ENCODE data around the gene PALLD. TPM values are rescaled to one million over a fixed set of nuclear protein-coding genes. Genes with fewer than 3 reads are reported as not detected.

The PALLD gene
- total RNA-seq, 1 donor from 2014 or later = 16.4 TPM

- Mint-ChIP-seq H3K27me3 (ENCODE audit: unreplicated experiment) (no peaks in the 10 kb centered on the region), H3K9me3 (ENCODE audit: unreplicated experiment) (no peaks in the 10 kb centered on the region), H3K27ac (ENCODE audit: unreplicated experiment) (no peak overlapping the region), H3K4me3 (ENCODE audit: unreplicated experiment) (no peak overlapping the region), H3K4me1 (ENCODE audit: unreplicated experiment) (no peaks in the 10 kb centered on the region), H3K36me3 (ENCODE audit: low read depth, unreplicated experiment) (no peaks in the 10 kb centered on the region)
- DNase-seq (ENCODE audit: low spot score) = no peak
- no peak for TF ChIP-seq CTCF (IDR thresholded peaks at IDR 0.05; ENCODE audit: unreplicated experiment)
Observed at GRCh38 chr4:168755598-168756477, 259.0 kb downstream of the PALLD start.

GRCh38 chr4:168757500-168757899 lies 260.6 kb downstream of the PALLD start:
- TF ChIP-seq CTCF (IDR thresholded peaks at IDR 0.05; ENCODE audit: unreplicated experiment) = no peak
- H3K4me3 Mint-ChIP-seq (ENCODE audit: unreplicated experiment) = no peak overlapping the region
- H3K27me3 Mint-ChIP-seq (ENCODE audit: unreplicated experiment) = no peaks in the 10 kb centered on the region
- no peak overlapping the region for H3K27ac Mint-ChIP-seq (ENCODE audit: unreplicated experiment)
- H3K9me3 Mint-ChIP-seq (ENCODE audit: unreplicated experiment) = no peaks in the 10 kb centered on the region
- no peaks in the 10 kb centered on the region for H3K4me1 Mint-ChIP-seq (ENCODE audit: unreplicated experiment)
- no peaks in the 10 kb centered on the region for H3K36me3 Mint-ChIP-seq (ENCODE audit: low read depth, unreplicated experiment)
- DNase-seq (ENCODE audit: low spot score) = no peak

- Mint-ChIP-seq H3K4me1 (ENCODE audit: unreplicated experiment) (no peaks in the 10 kb centered on the region), H3K36me3 (ENCODE audit: low read depth, unreplicated experiment) (no peaks in the 10 kb centered on the region), H3K27me3 (ENCODE audit: unreplicated experiment) (no peaks in the 10 kb centered on the region), H3K9me3 (ENCODE audit: unreplicated experiment) (no peaks in the 10 kb centered on the region), H3K27ac (ENCODE audit: unreplicated experiment) (no peak overlapping the region), H3K4me3 (ENCODE audit: unreplicated experiment) (no peak overlapping the region)
- DNase-seq (ENCODE audit: low spot score) = no peak
- no peak for TF ChIP-seq CTCF (IDR thresholded peaks at IDR 0.05; ENCODE audit: unreplicated experiment)
Observed at GRCh38 chr4:168758351-168758876, 261.6 kb downstream of the PALLD start.

GRCh38 chr4:168759321-168759720 lies 262.5 kb downstream of the PALLD start:
- Mint-ChIP-seq H3K4me3 (ENCODE audit: unreplicated experiment) (no peak overlapping the region), H3K9me3 (ENCODE audit: unreplicated experiment) (no peaks in the 10 kb centered on the region), H3K4me1 (ENCODE audit: unreplicated experiment) (no peaks in the 10 kb centered on the region), H3K27me3 (ENCODE audit: unreplicated experiment) (no peaks in the 10 kb centered on the region), H3K36me3 (ENCODE audit: low read depth, unreplicated experiment) (no peaks in the 10 kb centered on the region), H3K27ac (ENCODE audit: unreplicated experiment) (no peak overlapping the region)
- no peak for TF ChIP-seq CTCF (IDR thresholded peaks at IDR 0.05; ENCODE audit: unreplicated experiment)
- DNase-seq (ENCODE audit: low spot score) = no peak

- no peak for TF ChIP-seq CTCF (IDR thresholded peaks at IDR 0.05; ENCODE audit: unreplicated experiment)
- no peaks in the 10 kb centered on the region for H3K27me3 Mint-ChIP-seq (ENCODE audit: unreplicated experiment)
- H3K27ac Mint-ChIP-seq (ENCODE audit: unreplicated experiment) = no peak overlapping the region
Observed at GRCh38 chr4:168759959-168760527, 263.2 kb downstream of the PALLD start.

More at GRCh38 chr4:168759959-168760527, 263.2 kb downstream of the PALLD start:
- Mint-ChIP-seq H3K36me3 (ENCODE audit: low read depth, unreplicated experiment) (no peaks in the 10 kb centered on the region), H3K9me3 (ENCODE audit: unreplicated experiment) (no peaks in the 10 kb centered on the region), H3K4me3 (ENCODE audit: unreplicated experiment) (no peak overlapping the region), H3K4me1 (ENCODE audit: unreplicated experiment) (no peaks in the 10 kb centered on the region)
- no peak for DNase-seq (ENCODE audit: low spot score)
